Measurements from ENCODE around the gene SLMAP.
A peak's percentile ranks its signal among the peaks of the same experiment; 100 is the strongest.
"Not testable (repeated sequence)": the region's sequence is repeated elsewhere in the genome, so short reads cannot be mapped to it uniquely, and the experiment has no call there.

SLMAP gene

GRCh38 chr3:57832486-57832885 lies 76.4 kb downstream of the SLMAP start:
- no peak for DNase-seq (ENCODE audit: low spot score)

GRCh38 chr3:57832900-57833313 lies 76.8 kb downstream of the SLMAP start:
- DNase-seq (ENCODE audit: low spot score): no peak

GRCh38 chr3:57833763-57834162 lies 77.7 kb downstream of the SLMAP start:
- no peak for DNase-seq (ENCODE audit: low spot score)

- DNase-seq (ENCODE audit: low spot score): no peak
Measured at GRCh38 chr3:57837686-57838085, 81.6 kb downstream of the SLMAP start.

- DNase-seq (ENCODE audit: low spot score): no peak
Measured at GRCh38 chr3:57838627-57839026, 82.5 kb downstream of the SLMAP start.

- DNase-seq (ENCODE audit: low spot score): no peak
Measured at GRCh38 chr3:57840473-57840872, 84.4 kb downstream of the SLMAP start.

- no peak for DNase-seq (ENCODE audit: low spot score)
Measured at GRCh38 chr3:57841818-57842217, 85.7 kb downstream of the SLMAP start.

GRCh38 chr3:57848177-57848738 lies 92.1 kb downstream of the SLMAP start:
- no peak for DNase-seq (ENCODE audit: low spot score)

- no peak for DNase-seq (ENCODE audit: low spot score)
Measured at GRCh38 chr3:57851304-57851703, 95.2 kb downstream of the SLMAP start.

GRCh38 chr3:57852896-57853295 lies 96.8 kb downstream of the SLMAP start:
- DNase-seq (ENCODE audit: low spot score): peak; percentile 19

- DNase-seq (ENCODE audit: low spot score): no peak
Measured at GRCh38 chr3:57855281-57855680, 99.2 kb downstream of the SLMAP start.

GRCh38 chr3:57855943-57856342 lies 99.8 kb downstream of the SLMAP start:
- no peak for DNase-seq (ENCODE audit: low spot score)

- peak; percentile 16 for DNase-seq (ENCODE audit: low spot score)
Measured at GRCh38 chr3:57856675-57857074, 100.6 kb downstream of the SLMAP start.

GRCh38 chr3:57862894-57863293 lies 106.8 kb downstream of the SLMAP start:
- no peak for DNase-seq (ENCODE audit: low spot score)

- no peak for DNase-seq (ENCODE audit: low spot score)
Measured at GRCh38 chr3:57863380-57863779, 107.3 kb downstream of the SLMAP start.

- peak; percentile 16 for DNase-seq (ENCODE audit: low spot score)
Measured at GRCh38 chr3:57864853-57865252, 108.7 kb downstream of the SLMAP start.

- not testable (repeated sequence) for DNase-seq (ENCODE audit: low spot score)
Measured at GRCh38 chr3:57869110-57869509, 113.0 kb downstream of the SLMAP start.

- no peak for DNase-seq (ENCODE audit: low spot score)
Measured at GRCh38 chr3:57872606-57873005, 116.5 kb downstream of the SLMAP start.

- no peak for DNase-seq (ENCODE audit: low spot score)
Measured at GRCh38 chr3:57876632-57877031, 120.5 kb downstream of the SLMAP start.

- no peak for DNase-seq (ENCODE audit: low spot score)
Measured at GRCh38 chr3:57877116-57877515, 121.0 kb downstream of the SLMAP start.

GRCh38 chr3:57884436-57884835 lies 128.3 kb downstream of the SLMAP start:
- not testable (repeated sequence) for DNase-seq (ENCODE audit: low spot score)

GRCh38 chr3:57889807-57890206 lies 133.7 kb downstream of the SLMAP start:
- no peak for DNase-seq (ENCODE audit: low spot score)

- no peak for DNase-seq (ENCODE audit: low spot score)
Measured at GRCh38 chr3:57890874-57891273, 134.8 kb downstream of the SLMAP start.

- DNase-seq (ENCODE audit: low spot score): no peak
Measured at GRCh38 chr3:57892423-57892822, 136.3 kb downstream of the SLMAP start.

- DNase-seq (ENCODE audit: low spot score): no peak
Measured at GRCh38 chr3:57893156-57893555, 137.0 kb downstream of the SLMAP start.

Data from kidney capillary endothelial cell (primary cell).